ENCODE data around the gene EIF2B4.
A peak's percentile ranks its signal among the peaks of the same experiment; 100 is the strongest.

The EIF2B4 gene

DNA sequence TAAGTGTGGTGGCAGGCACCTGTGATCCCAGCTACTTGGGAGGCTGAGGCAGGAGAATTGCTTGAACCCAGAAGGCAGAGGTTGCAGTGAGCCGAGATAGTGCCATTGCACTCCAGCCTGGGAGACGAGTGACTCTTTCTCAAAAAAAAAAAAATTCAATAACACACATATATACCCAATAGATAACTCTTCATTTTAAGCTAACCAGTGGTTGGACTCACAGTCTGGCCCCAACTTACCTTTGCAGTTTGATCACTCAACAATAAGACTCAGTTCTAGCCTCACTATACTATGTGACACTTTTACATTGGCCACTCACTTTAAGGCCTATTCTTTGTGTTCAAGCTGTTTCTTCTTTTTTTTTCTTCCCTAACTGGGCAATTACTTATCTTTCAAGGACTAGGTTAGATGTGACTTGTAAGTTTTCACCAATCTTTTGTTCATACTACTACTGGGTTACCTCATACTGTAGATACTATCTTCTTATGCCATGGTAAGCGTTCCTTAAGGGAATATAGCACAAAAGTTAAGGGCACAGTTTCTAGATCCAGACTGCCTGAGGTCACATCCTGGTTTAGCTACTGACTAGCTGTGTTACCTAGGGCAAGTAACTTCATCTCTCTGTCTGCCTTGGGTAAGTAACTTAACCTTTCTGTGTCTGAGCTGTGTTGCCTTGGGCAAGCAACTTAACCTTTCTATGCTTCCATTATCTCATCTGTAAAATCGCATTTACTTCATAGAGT is 7.3 kb downstream of the EIF2B4 start:
- Histone ChIP-seq H3K36me3 (ENCODE audit: low read depth) (peaks cover 47% of the 10 kb centered on the region), H3K27ac (ENCODE audit: poor library complexity, severe bottlenecking) (no peak overlapping the region)
- no peak for DNase-seq (ENCODE audit: low spot score)

DNA sequence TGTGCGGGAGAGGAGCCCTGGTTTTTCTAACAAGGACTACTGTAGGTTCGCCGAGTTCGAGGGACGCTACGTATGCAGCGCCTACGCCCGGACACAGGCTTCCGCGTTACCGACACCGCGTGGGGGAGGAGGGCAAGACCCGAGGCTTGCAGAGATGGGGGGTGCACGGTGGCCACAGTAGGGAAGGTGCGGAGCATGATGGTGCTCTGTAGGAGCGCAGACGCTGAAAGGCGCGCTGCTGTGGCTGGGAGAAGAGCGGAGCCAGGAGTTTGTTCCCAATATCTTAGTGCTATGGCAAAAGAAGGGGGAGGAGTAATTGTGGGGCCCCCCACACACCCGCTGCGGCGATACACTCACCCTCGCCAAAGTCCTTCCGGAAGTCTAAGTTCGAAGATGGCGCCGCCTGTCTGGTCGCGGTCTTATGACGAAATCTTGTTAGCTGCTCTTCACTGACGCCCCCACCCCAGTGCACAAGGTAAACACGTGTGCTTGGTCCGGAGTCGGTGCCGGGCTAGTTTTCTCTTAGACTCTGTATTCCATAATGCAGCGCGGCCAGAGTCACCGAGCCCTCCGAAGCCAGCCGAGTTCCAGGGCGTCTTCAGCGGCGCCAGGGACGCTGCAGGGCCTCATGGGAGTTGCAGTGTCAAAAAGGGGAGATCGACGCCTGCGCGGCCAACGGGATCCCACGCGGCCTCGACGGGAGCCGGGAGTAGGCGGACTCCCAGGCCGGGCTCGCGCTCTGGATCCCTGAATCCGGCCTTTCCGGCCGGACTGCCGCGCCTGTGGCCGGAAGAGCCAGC is 13.6 kb downstream of the EIF2B4 start, which contains the start of gene GTF3C2:
Gene GTF3C2 (minus strand): TSS at position 383 of the 800 bp plus-strand sequence. CDS start 13,210 bp downstream, outside the sequence.
- Histone ChIP-seq H3K36me3 (ENCODE audit: low read depth) (peaks cover 21% of the 10 kb centered on the region; the same call in 1 of the 2 replicates), H3K9me3 (ENCODE audit: severe bottlenecking) (no peaks in the 10 kb centered on the region), H3K27me3 (ENCODE audit: insufficient read depth, poor library complexity, severe bottlenecking) (no peaks in the 10 kb centered on the region), H3K4me1 (ENCODE audit: insufficient read depth, poor library complexity, severe bottlenecking) (peaks cover 12% of the 10 kb centered on the region), H3K27ac (ENCODE audit: poor library complexity, severe bottlenecking) (peak within 1 kb of the TSS; percentile 79), H3K4me3 (ENCODE audit: severe bottlenecking) (peak within 1 kb of the TSS; percentile 79)
- TF ChIP-seq, protein P1, sequence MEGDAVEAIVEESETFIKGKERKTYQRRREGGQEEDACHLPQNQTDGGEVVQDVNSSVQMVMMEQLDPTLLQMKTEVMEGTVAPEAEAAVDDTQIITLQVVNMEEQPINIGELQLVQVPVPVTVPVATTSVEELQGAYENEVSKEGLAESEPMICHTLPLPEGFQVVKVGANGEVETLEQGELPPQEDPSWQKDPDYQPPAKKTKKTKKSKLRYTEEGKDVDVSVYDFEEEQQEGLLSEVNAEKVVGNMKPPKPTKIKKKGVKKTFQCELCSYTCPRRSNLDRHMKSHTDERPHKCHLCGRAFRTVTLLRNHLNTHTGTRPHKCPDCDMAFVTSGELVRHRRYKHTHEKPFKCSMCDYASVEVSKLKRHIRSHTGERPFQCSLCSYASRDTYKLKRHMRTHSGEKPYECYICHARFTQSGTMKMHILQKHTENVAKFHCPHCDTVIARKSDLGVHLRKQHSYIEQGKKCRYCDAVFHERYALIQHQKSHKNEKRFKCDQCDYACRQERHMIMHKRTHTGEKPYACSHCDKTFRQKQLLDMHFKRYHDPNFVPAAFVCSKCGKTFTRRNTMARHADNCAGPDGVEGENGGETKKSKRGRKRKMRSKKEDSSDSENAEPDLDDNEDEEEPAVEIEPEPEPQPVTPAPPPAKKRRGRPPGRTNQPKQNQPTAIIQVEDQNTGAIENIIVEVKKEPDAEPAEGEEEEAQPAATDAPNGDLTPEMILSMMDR (IDR thresholded peaks at IDR 0.05; ENCODE audit: poor library complexity, severe bottlenecking): no peak
- peak; percentile 96 for DNase-seq (ENCODE audit: low spot score)
- peak; percentile 93 for ATAC-seq (ENCODE audit: low read depth)

More for the DNA sequence above, 7.3 kb downstream of the EIF2B4 start:
- Histone ChIP-seq H3K4me3 (ENCODE audit: severe bottlenecking) (no peak overlapping the region), H3K4me1 (ENCODE audit: insufficient read depth, poor library complexity, severe bottlenecking) (no peaks in the 10 kb centered on the region), H3K27me3 (ENCODE audit: insufficient read depth, poor library complexity, severe bottlenecking) (no peaks in the 10 kb centered on the region), H3K9me3 (ENCODE audit: severe bottlenecking) (no peaks in the 10 kb centered on the region)
- ATAC-seq (ENCODE audit: low read depth): no peak
- TF ChIP-seq, protein P1 (IDR thresholded peaks at IDR 0.05; ENCODE audit: poor library complexity, severe bottlenecking): no peak

DNA sequence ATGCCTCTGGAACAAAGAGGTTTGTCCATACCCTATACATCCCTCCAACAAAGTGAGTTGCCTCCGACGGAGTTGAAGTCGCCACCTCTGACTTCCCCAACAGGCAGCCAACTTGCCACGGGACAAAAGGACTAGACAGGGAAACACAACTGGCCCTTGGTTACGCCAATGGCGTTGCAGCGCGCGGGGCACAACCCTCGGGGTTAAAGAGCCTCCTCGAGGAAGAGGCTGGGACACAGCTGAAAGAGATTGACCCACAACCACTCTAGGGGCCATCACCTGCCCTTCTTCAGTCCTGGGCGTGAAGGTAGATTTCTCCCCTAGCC is 14.1 kb downstream of the EIF2B4 start:
- peak; percentile 18 for ATAC-seq (ENCODE audit: low read depth)
- peaks cover 21% of the 10 kb centered on the region; the same call in 1 of the 2 replicates for H3K36me3 ChIP-seq (ENCODE audit: low read depth)

DNA sequence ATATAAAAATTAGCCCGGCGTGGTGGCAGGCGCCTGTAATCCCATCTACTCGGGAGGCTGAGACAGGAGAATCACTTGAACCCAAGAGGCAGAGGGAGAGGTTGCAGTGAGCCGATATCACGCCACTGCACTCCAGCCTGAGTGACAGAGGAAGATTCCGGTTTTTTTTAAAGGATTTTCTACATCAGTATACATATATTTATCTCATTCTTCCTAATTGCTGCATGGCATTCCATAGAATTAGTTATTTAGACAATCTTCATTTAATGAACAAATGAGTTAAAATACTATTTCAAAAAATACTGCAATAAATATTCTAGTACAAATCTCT is 15.6 kb downstream of the EIF2B4 start:
- peak overlapping the region; percentile 15 for H3K27ac ChIP-seq (ENCODE audit: poor library complexity, severe bottlenecking)
- no peak for ATAC-seq (ENCODE audit: low read depth)
- no peaks in the 10 kb centered on the region for H3K27me3 ChIP-seq (ENCODE audit: insufficient read depth, poor library complexity, severe bottlenecking)
- peaks cover 12% of the 10 kb centered on the region for H3K4me1 ChIP-seq (ENCODE audit: insufficient read depth, poor library complexity, severe bottlenecking)
- H3K4me3 ChIP-seq (ENCODE audit: severe bottlenecking): no peak overlapping the region
- H3K9me3 ChIP-seq (ENCODE audit: severe bottlenecking): no peaks in the 10 kb centered on the region
- H3K36me3 ChIP-seq (ENCODE audit: low read depth): peaks cover 26% of the 10 kb centered on the region
- DNase-seq (ENCODE audit: low spot score): no peak
- TF ChIP-seq, protein P1 (IDR thresholded peaks at IDR 0.05; ENCODE audit: poor library complexity, severe bottlenecking): no peak

More for the DNA sequence above, 14.1 kb downstream of the EIF2B4 start:
- H3K4me1 ChIP-seq (ENCODE audit: insufficient read depth, poor library complexity, severe bottlenecking): peaks cover 12% of the 10 kb centered on the region
- H3K27me3 ChIP-seq (ENCODE audit: insufficient read depth, poor library complexity, severe bottlenecking): no peaks in the 10 kb centered on the region
- no peak for DNase-seq (ENCODE audit: low spot score)
- H3K4me3 ChIP-seq (ENCODE audit: severe bottlenecking): peak overlapping the region; percentile 79
- TF ChIP-seq, protein P1 (IDR thresholded peaks at IDR 0.05; ENCODE audit: poor library complexity, severe bottlenecking): no peak
- no peaks in the 10 kb centered on the region for H3K9me3 ChIP-seq (ENCODE audit: severe bottlenecking)
- H3K27ac ChIP-seq (ENCODE audit: poor library complexity, severe bottlenecking): peak overlapping the region; percentile 79

Data from RWPE2 (cell line).